HepG2 (cell line): ENCODE results near the gene AXDND1. TPM values are rescaled to one million over a fixed set of nuclear protein-coding genes. Genes with fewer than 3 reads are reported as not detected.
A peak's percentile ranks its signal among the peaks of the same experiment; 100 is the strongest.

ENCODE experiments used
- ARNT2 ChIP-seq: sonication (generic); formaldehyde crosslinking; IDR thresholded peaks from 2 replicates; pipeline ENCODE4 v1.8.0; 2022; ENCODE audit warnings: mild to moderate bottlenecking, low read depth, missing genetic modification reagents, moderate library complexity
- ATAD3A ChIP-seq: sonication (generic); formaldehyde crosslinking; IDR thresholded peaks from 2 replicates; pipeline ENCODE4 v1.4.0; 2020; ENCODE audit warnings: missing genetic modification reagents
- CENPT ChIP-seq: sonication (generic); formaldehyde crosslinking; IDR thresholded peaks from 2 replicates; pipeline ENCODE4 v1.8.0; 2022; ENCODE audit warnings: low read depth, mild to moderate bottlenecking, moderate library complexity, missing genetic modification reagents
- HCFC1 ChIP-seq: fragments of 150-350 bp; IDR thresholded peaks from 2 replicates; pipeline ENCODE4 v1.6.1; 2014; ENCODE audit warnings: low read depth, low read length
- HOXA7 ChIP-seq: sonication (generic); formaldehyde crosslinking; IDR thresholded peaks from 2 replicates; pipeline ENCODE4 v1.8.1; 2022; ENCODE audit warnings: mild to moderate bottlenecking, missing genetic modification reagents, moderate library complexity
- JUND ChIP-seq: sonication (generic); formaldehyde crosslinking; IDR thresholded peaks from 2 replicates; pipeline ENCODE4 v1.8.0; 2022; ENCODE audit warnings: mild to moderate bottlenecking, missing genetic modification reagents
- MAF1 ChIP-seq: sonication (generic); formaldehyde crosslinking; IDR thresholded peaks from 2 replicates; pipeline ENCODE4 v1.5.0; 2020; ENCODE audit warnings: missing genetic modification reagents, borderline replicate concordance
- MAX ChIP-seq: IDR thresholded peaks from 2 replicates; pipeline ENCODE4 v1.6.1; 2012; ENCODE audit warnings: inconsistent platforms
- NR2C2 ChIP-seq: sonication (generic); formaldehyde crosslinking; IDR thresholded peaks from 2 replicates; pipeline ENCODE4 v1.4.0; 2020; ENCODE audit warnings: missing genetic modification reagents, mild to moderate bottlenecking, moderate library complexity, borderline replicate concordance
- RFX5 ChIP-seq: IDR thresholded peaks from 2 replicates; pipeline ENCODE4 v1.6.1; 2011; ENCODE audit warnings: low read depth, low read length, improper control_type of control experiment
- TP53 ChIP-seq: sonication (generic); formaldehyde crosslinking; conservative IDR thresholded peaks from 2 replicates; pipeline ENCODE4 v1.4.0; 2020; ENCODE audit warnings: missing genetic modification reagents
- ZBTB38 ChIP-seq: sonication (generic); formaldehyde crosslinking; IDR thresholded peaks from 2 replicates; pipeline ENCODE4 v1.5.1; 2020; ENCODE audit warnings: mild to moderate bottlenecking, missing genetic modification reagents
- ZEB1 ChIP-seq: IDR thresholded peaks from 2 replicates; pipeline ENCODE4 v1.6.1; 2012; ENCODE audit warnings: mild to moderate bottlenecking, low read depth, inconsistent platforms; ENCODE audit not compliant: insufficient replicate concordance
- ZNF24 ChIP-seq: fragments of 450-650 bp; IDR thresholded peaks from 2 replicates; pipeline ENCODE4 v1.6.1; 2017; ENCODE audit warnings: antibody characterized with exemption, mild to moderate bottlenecking
- ZNF292 ChIP-seq: sonication (generic); formaldehyde crosslinking; IDR thresholded peaks from 2 replicates; pipeline ENCODE4 v1.8.1; 2022; ENCODE audit warnings: mild to moderate bottlenecking, low read depth, missing genetic modification reagents, borderline replicate concordance
- ZNF362 ChIP-seq: sonication (generic); formaldehyde crosslinking; IDR thresholded peaks from 2 replicates; pipeline ENCODE4 v1.4.0; 2020; ENCODE audit warnings: missing genetic modification reagents, mild to moderate bottlenecking, borderline replicate concordance
- ZNF510 ChIP-seq: sonication (generic); formaldehyde crosslinking; IDR thresholded peaks from 2 replicates; pipeline ENCODE4 v1.4.0; 2020; ENCODE audit warnings: low read depth, mild to moderate bottlenecking, missing genetic modification reagents
- ZNF512 ChIP-seq: sonication (generic); formaldehyde crosslinking; IDR thresholded peaks from 2 replicates; pipeline ENCODE4 v1.4.0; 2020; ENCODE audit warnings: mild to moderate bottlenecking, missing genetic modification reagents
- ZNF580 ChIP-seq: IDR thresholded peaks from 2 replicates; pipeline ENCODE4 v1.6.1; 2016; ENCODE audit warnings: low read depth, borderline replicate concordance
- ZNF7 ChIP-seq: IDR thresholded peaks from 2 replicates; pipeline ENCODE4 v1.6.1; 2016; ENCODE audit warnings: missing biosample characterization, missing genetic modification reagents
- ZNF709 ChIP-seq: sonication (generic); formaldehyde crosslinking; IDR thresholded peaks from 2 replicates; pipeline ENCODE4 v1.5.0; 2020; ENCODE audit warnings: mild to moderate bottlenecking, missing genetic modification reagents
- ZNF724P ChIP-seq: sonication (generic); formaldehyde crosslinking; IDR thresholded peaks from 2 replicates; pipeline ENCODE4 v1.8.0; 2022; ENCODE audit warnings: missing genetic modification reagents, borderline replicate concordance
- ZNF746 ChIP-seq: sonication (generic); formaldehyde crosslinking; IDR thresholded peaks from 2 replicates; pipeline ENCODE4 v1.8.0; 2022; ENCODE audit warnings: mild to moderate bottlenecking, missing genetic modification reagents
- polyA plus RNA-seq, 8 experiments: library from polyadenylated mRNA; depleted of rRNA in 3 of 8; stranded (reverse) in 7 of 8; unstranded in 1 of 8; fragments of >200 nt; fragmentation: Illumina TruSeq in 4 of 8; extraction: Trizol in 4 of 8; gene quantifications; 2 replicates each; pipeline versions ENCODE4 v1.2.1 to v1.2.3, GENCODE V29; 2011 to 2016; ENCODE audit warnings: low read depth in 4 of 8, missing spikeins in 1 of 8, mixed read lengths in 1 of 8; ENCODE audit not compliant: insufficient read depth in 1 of 8
- total RNA-seq, 5 experiments: library from RNA; depleted of rRNA; stranded (reverse); fragments of >200 nt; fragmentation: Illumina TruSeq; extraction: Trizol; gene quantifications; 2 replicates each; pipeline ENCODE4 v1.2.3, GENCODE V29; 2016; ENCODE audit warnings: low read depth in 1 of 5
- TF ChIP-seq, protein P1 (sequence below): sonication (generic); formaldehyde crosslinking; IDR thresholded peaks from 2 replicates; pipeline ENCODE4 v1.5.1; 2020; ENCODE audit warnings: missing genetic modification reagents, mild to moderate bottlenecking, borderline replicate concordance
- TF ChIP-seq, protein P2 (sequence below): sonication (generic); formaldehyde crosslinking; IDR thresholded peaks from 2 replicates; pipeline ENCODE4 v1.8.1; 2023; ENCODE audit warnings: missing genetic modification reagents, mild to moderate bottlenecking, borderline replicate concordance

The AXDND1 gene
- total and polyA plus RNA-seq, 2 of the 13 experiments (the other 11 are each of a cell fraction or from before 2014, with no cell fraction given): 0.15 to 0.40 TPM

DNA sequence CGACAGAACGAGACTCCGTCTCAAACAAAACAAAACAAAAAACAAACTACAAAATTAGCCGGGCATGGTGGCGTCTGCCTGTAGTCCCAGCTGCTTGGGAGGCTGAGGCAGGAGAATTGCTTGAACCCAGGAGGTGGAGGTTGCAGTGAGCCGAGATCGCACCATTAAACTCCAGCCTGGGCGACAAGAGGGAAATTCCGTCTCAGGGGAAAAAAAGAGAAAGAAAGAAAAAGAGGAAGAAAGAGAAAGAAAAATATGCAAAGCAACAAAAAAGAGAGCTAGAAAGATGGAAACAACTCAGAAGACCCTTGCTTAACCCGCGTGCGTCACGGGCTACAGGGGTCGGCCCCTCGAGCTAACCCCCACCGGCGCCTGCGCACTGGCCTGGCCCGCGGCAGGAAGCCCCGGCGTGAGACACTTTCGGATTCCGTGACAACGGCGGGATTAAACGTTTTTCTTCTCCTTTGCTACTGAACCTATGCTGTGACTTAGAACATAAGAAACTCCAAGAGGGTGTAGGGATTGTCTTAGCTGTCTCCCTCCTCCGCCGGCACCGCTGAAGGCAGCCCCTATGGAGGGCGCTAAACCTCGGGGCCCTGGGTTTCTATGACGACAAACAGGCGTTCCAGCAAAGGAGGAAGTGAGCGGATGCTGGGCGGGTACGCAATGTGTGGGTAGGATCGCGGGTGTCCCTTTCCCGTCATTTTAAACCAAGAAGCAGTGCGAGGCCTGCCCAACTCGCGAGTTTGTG, at the start of gene AXDND1 (continued):
- TF ChIP-seq ZNF362 (CRISPR knock-in tag): no peak
- TF ChIP-seq ZNF510 (CRISPR knock-in tag): no peak
- TF ChIP-seq HCFC1: no peak; the same call in 1 of the 2 replicates
- TF ChIP-seq ZNF24: no peak
- TF ChIP-seq, protein P1, sequence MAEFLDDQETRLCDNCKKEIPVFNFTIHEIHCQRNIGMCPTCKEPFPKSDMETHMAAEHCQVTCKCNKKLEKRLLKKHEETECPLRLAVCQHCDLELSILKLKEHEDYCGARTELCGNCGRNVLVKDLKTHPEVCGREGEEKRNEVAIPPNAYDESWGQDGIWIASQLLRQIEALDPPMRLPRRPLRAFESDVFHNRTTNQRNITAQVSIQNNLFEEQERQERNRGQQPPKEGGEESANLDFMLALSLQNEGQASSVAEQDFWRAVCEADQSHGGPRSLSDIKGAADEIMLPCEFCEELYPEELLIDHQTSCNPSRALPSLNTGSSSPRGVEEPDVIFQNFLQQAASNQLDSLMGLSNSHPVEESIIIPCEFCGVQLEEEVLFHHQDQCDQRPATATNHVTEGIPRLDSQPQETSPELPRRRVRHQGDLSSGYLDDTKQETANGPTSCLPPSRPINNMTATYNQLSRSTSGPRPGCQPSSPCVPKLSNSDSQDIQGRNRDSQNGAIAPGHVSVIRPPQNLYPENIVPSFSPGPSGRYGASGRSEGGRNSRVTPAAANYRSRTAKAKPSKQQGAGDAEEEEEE (CRISPR knock-in tag): no peak
- peak; percentile 66; the same call in 1 of the 2 replicates for TF ChIP-seq NR2C2 (CRISPR knock-in tag)
- no peak for TF ChIP-seq ZEB1
- peak; percentile 74; the same call in 1 of the 2 replicates for TF ChIP-seq ZNF709 (CRISPR knock-in tag)
- no peak for TF ChIP-seq ZNF724P (CRISPR knock-in tag)
- TF ChIP-seq JUND (CRISPR knock-in tag): no peak
- TF ChIP-seq ZNF512 (CRISPR knock-in tag): peak; percentile 85; the same call in 1 of the 2 replicates
- peak; percentile 67; the same call in 1 of the 2 replicates for TF ChIP-seq MAX
- 0 out of 2 replicates have a peak, but pooled peaks have one; percentile 29 for TF ChIP-seq ZNF580
- TF ChIP-seq HOXA7 (CRISPR knock-in tag): no peak
- no peak for TF ChIP-seq ATAD3A (CRISPR knock-in tag)
- no peak for TF ChIP-seq MAF1 (CRISPR knock-in tag)
- no peak; the same call in 1 of the 2 replicates for TF ChIP-seq ZBTB38 (CRISPR knock-in tag)
- no peak for TF ChIP-seq ZNF7
- peak; percentile 54; the same call in 1 of the 2 replicates for TF ChIP-seq ZNF746 (CRISPR knock-in tag)
- no peak for TF ChIP-seq RFX5
- TF ChIP-seq, protein P2, sequence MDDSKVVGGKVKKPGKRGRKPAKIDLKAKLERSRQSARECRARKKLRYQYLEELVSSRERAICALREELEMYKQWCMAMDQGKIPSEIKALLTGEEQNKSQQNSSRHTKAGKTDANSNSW (CRISPR knock-in tag): no peak
- 0 out of 2 replicates have a peak, but pooled peaks have one; percentile 36 for TF ChIP-seq ARNT2 (CRISPR knock-in tag)
- no peak for TF ChIP-seq CENPT (CRISPR knock-in tag)
- no peak for TF ChIP-seq TP53 (CRISPR knock-in tag)
- TF ChIP-seq ZNF292 (CRISPR knock-in tag): no peak; the same call in 1 of the 2 replicates
